Measurements from ENCODE around the gene HSF2BP.
"Not testable (repeated sequence)": the region's sequence is repeated elsewhere in the genome, so short reads cannot be mapped to it uniquely, and the experiment has no call there.

The HSF2BP gene

GRCh38 chr21:43596616-43597015, 62.7 kb downstream of the HSF2BP start:
- no peak for DNase-seq

- not testable (repeated sequence) for DNase-seq
Observed at GRCh38 chr21:43595769-43596168, 63.5 kb downstream of the HSF2BP start.

- no peak for DNase-seq
Observed at GRCh38 chr21:43593078-43593477, 66.2 kb downstream of the HSF2BP start.

GRCh38 chr21:43591571-43591970, 67.7 kb downstream of the HSF2BP start:
- DNase-seq, result no peak

- DNase-seq, result no peak
Observed at GRCh38 chr21:43590194-43590593, 69.1 kb downstream of the HSF2BP start.

- DNase-seq, result no peak
Observed at GRCh38 chr21:43588957-43589356, 70.3 kb downstream of the HSF2BP start.

GRCh38 chr21:43585924-43586413, 73.3 kb downstream of the HSF2BP start:
- DNase-seq, result no peak

GRCh38 chr21:43585514-43585913, 73.8 kb downstream of the HSF2BP start:
- DNase-seq, result no peak

GRCh38 chr21:43581453-43581852, 77.8 kb downstream of the HSF2BP start:
- no peak for DNase-seq

GRCh38 chr21:43578677-43579303, 80.5 kb downstream of the HSF2BP start:
- no peak for DNase-seq

GRCh38 chr21:43575473-43575844, 83.8 kb downstream of the HSF2BP start:
- DNase-seq, result no peak

- DNase-seq, result no peak
Observed at GRCh38 chr21:43574741-43575472, 84.4 kb downstream of the HSF2BP start.

- DNase-seq, result no peak
Observed at GRCh38 chr21:43573921-43574320, 85.4 kb downstream of the HSF2BP start.

- peak; percentile 6 for DNase-seq
Observed at GRCh38 chr21:43572446-43572845, 86.8 kb downstream of the HSF2BP start.

GRCh38 chr21:43571976-43572375, 87.3 kb downstream of the HSF2BP start:
- DNase-seq, result no peak

GRCh38 chr21:43570195-43570594, 89.1 kb downstream of the HSF2BP start:
- DNase-seq, result not testable (repeated sequence)

GRCh38 chr21:43562451-43562850, 96.8 kb downstream of the HSF2BP start:
- DNase-seq, result not testable (repeated sequence)

- DNase-seq, result not testable (repeated sequence)
Observed at GRCh38 chr21:43540561-43540960, 118.7 kb downstream of the HSF2BP start.

- DNase-seq, result not testable (repeated sequence)
Observed at GRCh38 chr21:43522495-43523131, 136.7 kb downstream of the HSF2BP start.

- DNase-seq, result not testable (repeated sequence)
Observed at GRCh38 chr21:43517701-43518100, 141.6 kb downstream of the HSF2BP start.

GRCh38 chr21:43516860-43517627, 142.2 kb downstream of the HSF2BP start:
- DNase-seq, result not testable (repeated sequence)

GRCh38 chr21:43516295-43516847, 142.9 kb downstream of the HSF2BP start:
- DNase-seq, result not testable (repeated sequence)

GRCh38 chr21:43514834-43515233, 144.5 kb downstream of the HSF2BP start:
- not testable (repeated sequence) for DNase-seq

Measured in NCI-H1092 treated with DMSO at 0.1 percent for 48 hours (cell line).